Smooth muscle cell (in vitro differentiated cells): ENCODE results near the gene NWD2. TPM values are rescaled to one million over a fixed set of nuclear protein-coding genes. Genes with fewer than 3 reads are reported as not detected.
A peak's percentile ranks its signal among the peaks of the same experiment; 100 is the strongest.

ENCODE experiments used
- DNase-seq: peaks from one replicate; lab custom pipeline; 2025; ENCODE audit not compliant: unreplicated experiment; lab: John Stamatoyannopoulos, UW
- H2AFZ ChIP-seq: fragments of 200-600 bp; sonication (generic); 2 replicates; pipeline ENCODE4 v1.6.0; 2016; ENCODE audit warnings: antibody characterized with exemption, low read depth, mild to moderate bottlenecking
- H3F3A ChIP-seq: fragments of 200-600 bp; sonication (generic); 2 replicates; pipeline ENCODE4 v1.6.0; 2017; ENCODE audit warnings: antibody characterized with exemption, low read depth
- H3K27ac ChIP-seq: fragments of 200-600 bp; sonication (generic); 2 replicates; pipeline ENCODE4 v1.5.1; 2016; ENCODE audit warnings: low read depth, mild to moderate bottlenecking
- H3K27me3 ChIP-seq: fragments of 200-600 bp; sonication (generic); 2 replicates; pipeline ENCODE4 v1.6.1; 2016; ENCODE audit warnings: low read depth, mild to moderate bottlenecking
- H3K36me3 ChIP-seq: fragments of 200-600 bp; sonication (generic); 2 replicates; pipeline ENCODE4 v1.5.1; 2016; ENCODE audit warnings: low read depth
- H3K4me1 ChIP-seq: fragments of 200-600 bp; sonication (generic); 2 replicates; pipeline ENCODE4 v1.5.1; 2016; ENCODE audit warnings: low read depth
- H3K4me2 ChIP-seq: fragments of 200-600 bp; sonication (generic); 2 replicates; pipeline ENCODE4 v1.6.0; 2016; ENCODE audit warnings: mild to moderate bottlenecking
- H3K4me3 ChIP-seq: fragments of 200-600 bp; sonication (generic); 2 replicates; pipeline ENCODE4 v1.5.1; 2016; ENCODE audit warnings: mild to moderate bottlenecking
- H3K79me2 ChIP-seq: fragments of 200-600 bp; sonication (generic); 2 replicates; pipeline ENCODE4 v1.6.0; 2016; ENCODE audit warnings: low read depth, mild to moderate bottlenecking
- H3K9ac ChIP-seq: fragments of 200-600 bp; sonication (generic); 2 replicates; pipeline ENCODE4 v1.6.0; 2016; ENCODE audit warnings: low read depth
- H3K9me3 ChIP-seq: fragments of 200-600 bp; sonication (generic); replicated peaks from 2 replicates; pipeline ENCODE4 v1.5.1; 2016; ENCODE audit warnings: low read depth
- H4K20me1 ChIP-seq: fragments of 200-600 bp; sonication (generic); 2 replicates; pipeline ENCODE4 v1.6.0; 2016; ENCODE audit warnings: low read depth
- WGBS: methylation state at CpG from one replicate; pipeline ENCODE4 v1.1.7; 2016; ENCODE audit warnings: low lambda C conversion rate; 5-methylcytosine and 5-hydroxymethylcytosine counted together
- polyA plus RNA-seq: library from polyadenylated mRNA; unstranded; fragments of >200 nt; fragmentation: Nextera tagmentation; extraction: Ambion mirVana; gene quantifications from 2 replicates; pipeline ENCODE4 v1.2.1, GENCODE V29; 2016
- total RNA-seq: library from RNA; depleted of rRNA; stranded (reverse); fragments of >200 nt; gene quantifications from 2 replicates; pipeline ENCODE4 v1.2.3, GENCODE V29; 2014
- TF ChIP-seq, protein P1 (sequence below): fragments of 200-600 bp; sonication (generic); IDR thresholded peaks from 2 replicates; pipeline ENCODE4 v1.5.1; 2017; ENCODE audit warnings: borderline replicate concordance, mild to moderate bottlenecking, antibody characterized with exemption; ENCODE audit not compliant: insufficient read depth, poor library complexity, severe bottlenecking

NWD2 gene
- total and polyA plus RNA-seq, 2 experiments from 2014 or later: not detected

DNA sequence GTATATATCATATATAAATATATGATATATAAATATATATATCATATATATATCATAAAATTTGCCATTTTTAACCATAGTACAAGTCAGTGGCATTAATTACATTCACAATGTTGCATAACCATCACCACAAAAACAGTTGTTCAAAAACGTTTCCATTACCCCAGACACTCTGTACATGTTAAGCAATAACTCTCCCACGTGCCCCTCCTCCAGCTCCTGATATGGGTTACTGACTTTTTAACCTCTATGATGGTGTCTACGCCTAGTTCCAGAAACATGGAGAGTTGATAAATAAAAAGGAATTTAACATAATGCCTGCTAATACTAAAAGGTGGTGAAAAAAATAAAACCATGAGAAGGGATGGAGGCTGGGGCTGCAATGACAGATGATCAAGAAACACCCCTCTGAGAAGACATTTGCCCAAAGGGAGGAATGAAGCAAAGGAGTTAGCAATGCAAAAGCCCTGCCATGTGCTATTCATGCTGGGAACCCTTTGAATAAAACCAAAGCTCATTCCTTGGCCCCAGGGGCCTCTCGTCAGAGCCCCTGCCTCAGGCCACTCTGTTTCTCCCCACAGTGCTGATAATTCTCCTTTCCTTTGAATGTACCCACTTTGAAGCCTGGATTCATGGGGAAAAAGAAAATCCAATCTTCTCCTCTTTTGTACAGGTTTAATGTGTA is 144.3 kb downstream of the NWD2 start:
- Histone ChIP-seq H3F3A (no peaks in the 10 kb centered on the region), H3K9me3 (no peaks in the 10 kb centered on the region), H2AFZ (no peak overlapping the region), H4K20me1 (no peaks in the 10 kb centered on the region), H3K79me2 (no peaks in the 10 kb centered on the region), H3K4me3 (no peak overlapping the region), H3K36me3 (no peaks in the 10 kb centered on the region), H3K27me3 (no peaks in the 10 kb centered on the region), H3K27ac (no peak overlapping the region), H3K4me2 (no peak overlapping the region), H3K4me1 (no peaks in the 10 kb centered on the region), H3K9ac (no peak overlapping the region)
- WGBS: 47% methylated on average over 4 of the region's 4 CpGs
- TF ChIP-seq, protein P1, sequence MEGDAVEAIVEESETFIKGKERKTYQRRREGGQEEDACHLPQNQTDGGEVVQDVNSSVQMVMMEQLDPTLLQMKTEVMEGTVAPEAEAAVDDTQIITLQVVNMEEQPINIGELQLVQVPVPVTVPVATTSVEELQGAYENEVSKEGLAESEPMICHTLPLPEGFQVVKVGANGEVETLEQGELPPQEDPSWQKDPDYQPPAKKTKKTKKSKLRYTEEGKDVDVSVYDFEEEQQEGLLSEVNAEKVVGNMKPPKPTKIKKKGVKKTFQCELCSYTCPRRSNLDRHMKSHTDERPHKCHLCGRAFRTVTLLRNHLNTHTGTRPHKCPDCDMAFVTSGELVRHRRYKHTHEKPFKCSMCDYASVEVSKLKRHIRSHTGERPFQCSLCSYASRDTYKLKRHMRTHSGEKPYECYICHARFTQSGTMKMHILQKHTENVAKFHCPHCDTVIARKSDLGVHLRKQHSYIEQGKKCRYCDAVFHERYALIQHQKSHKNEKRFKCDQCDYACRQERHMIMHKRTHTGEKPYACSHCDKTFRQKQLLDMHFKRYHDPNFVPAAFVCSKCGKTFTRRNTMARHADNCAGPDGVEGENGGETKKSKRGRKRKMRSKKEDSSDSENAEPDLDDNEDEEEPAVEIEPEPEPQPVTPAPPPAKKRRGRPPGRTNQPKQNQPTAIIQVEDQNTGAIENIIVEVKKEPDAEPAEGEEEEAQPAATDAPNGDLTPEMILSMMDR: no peak
- no peak for DNase-seq

DNA sequence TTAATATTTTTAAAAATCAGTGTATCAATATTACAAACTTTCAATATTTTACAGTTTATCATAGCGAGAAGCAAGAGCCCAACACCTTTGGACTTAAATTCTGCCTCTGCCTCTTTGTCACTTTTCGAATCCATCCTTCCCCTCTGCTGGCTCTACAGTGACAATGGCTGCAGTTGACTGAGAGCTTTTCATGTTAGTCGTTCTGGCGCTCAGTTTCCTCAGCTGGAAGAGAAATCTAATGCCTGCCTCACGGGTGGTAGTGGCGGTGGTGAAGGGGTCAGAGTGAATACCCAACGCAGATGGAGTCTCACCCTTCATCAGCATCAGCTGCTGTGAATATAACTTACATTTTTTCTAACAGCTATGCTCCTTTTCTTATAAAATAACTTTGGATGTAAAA is 144.8 kb downstream of the NWD2 start:
- TF ChIP-seq, protein P1: no peak
- no peaks in the 10 kb centered on the region for H3K36me3 ChIP-seq
- H4K20me1 ChIP-seq: no peaks in the 10 kb centered on the region
- H3K4me2 ChIP-seq: no peak overlapping the region
- H3K9me3 ChIP-seq: no peaks in the 10 kb centered on the region
- H3K4me3 ChIP-seq: no peak overlapping the region
- DNase-seq: no peak
- H3K79me2 ChIP-seq: no peaks in the 10 kb centered on the region
- H3K27me3 ChIP-seq: no peaks in the 10 kb centered on the region
- no peak overlapping the region for H2AFZ ChIP-seq
- 44% methylated on average over 7 of the region's 7 CpGs for WGBS
- H3F3A ChIP-seq: no peaks in the 10 kb centered on the region
- no peak overlapping the region for H3K9ac ChIP-seq
- no peaks in the 10 kb centered on the region for H3K4me1 ChIP-seq
- H3K27ac ChIP-seq: no peak overlapping the region

DNA sequence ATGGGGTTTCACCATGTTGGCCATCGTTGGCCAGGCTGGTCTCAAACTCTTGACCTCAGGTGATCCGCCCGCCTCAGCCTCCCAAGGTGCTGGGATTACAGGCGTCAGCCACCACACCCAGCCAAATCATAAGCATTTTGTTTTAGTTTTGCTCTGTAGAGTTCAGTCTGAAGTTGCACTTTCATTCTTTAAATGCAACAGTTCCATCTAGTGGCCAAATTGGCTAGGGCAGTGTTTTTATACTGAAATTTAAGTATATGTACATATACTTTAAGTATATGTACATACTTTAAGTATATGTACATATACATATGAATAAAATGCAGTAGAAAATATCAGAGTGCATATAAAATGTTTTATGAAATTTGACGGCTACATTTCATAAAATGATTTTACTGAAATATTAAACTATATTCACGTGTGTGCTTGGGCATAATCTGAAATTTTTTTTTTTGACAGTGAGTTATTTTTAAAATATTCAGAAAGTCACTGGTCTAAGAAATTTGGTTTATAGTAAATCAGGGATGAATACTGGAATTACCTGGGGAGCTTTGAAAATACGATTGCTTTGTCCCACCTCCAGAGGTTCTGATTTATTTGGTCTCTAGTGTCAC is 145.5 kb downstream of the NWD2 start:
- H3K4me2 ChIP-seq: no peak overlapping the region
- no peaks in the 10 kb centered on the region for H3K9me3 ChIP-seq
- H3K4me3 ChIP-seq: no peak overlapping the region
- H4K20me1 ChIP-seq: no peaks in the 10 kb centered on the region
- H2AFZ ChIP-seq: no peak overlapping the region
- H3K79me2 ChIP-seq: no peaks in the 10 kb centered on the region
- no peaks in the 10 kb centered on the region for H3K27me3 ChIP-seq
- WGBS: 33% methylated on average over 7 of the region's 7 CpGs
- no peaks in the 10 kb centered on the region for H3K36me3 ChIP-seq
- no peak overlapping the region for H3K9ac ChIP-seq
- TF ChIP-seq, protein P1: peak; percentile 88
- H3F3A ChIP-seq: no peaks in the 10 kb centered on the region
- no peaks in the 10 kb centered on the region for H3K4me1 ChIP-seq
- H3K27ac ChIP-seq: no peak overlapping the region
- no peak for DNase-seq
